Thoracic aorta (tissue), 2 donors: ENCODE data around the gene CEP112. TPM values are rescaled to one million over a fixed set of nuclear protein-coding genes. Genes with fewer than 3 reads are reported as not detected.

ENCODE experiments used
- ATAC-seq: fragments of 150-250 bp; one replicate; pipeline ENCODE4 v1.8.0; 2017; ENCODE audit warnings: low read depth; ENCODE audit not compliant: insufficient number of reproducible peaks, low FRiP score
- DNase-seq: peaks from one replicate; pipeline ENCODE4 v3.0.0-alpha.2; 2020; ENCODE audit warnings: low spot score
- H3K27ac ChIP-seq, 2 donors: fragments of 200-600 bp; sonication (generic); 1 replicate in 1 of 2; 2 replicates in 1 of 2; pipeline ENCODE4 v1.5.1; 2016; ENCODE audit warnings: mild to moderate bottlenecking in 2 of 2, moderate library complexity in 2 of 2
- H3K27me3 ChIP-seq: fragments of 200-600 bp; sonication (generic); replicated peaks from 2 replicates; pipeline ENCODE4 v1.6.0; 2016; ENCODE audit warnings: mild to moderate bottlenecking; ENCODE audit not compliant: insufficient read depth
- H3K36me3 ChIP-seq: fragments of 200-600 bp; sonication (generic); one replicate; pipeline ENCODE4 v1.5.1; 2016
- H3K4me1 ChIP-seq, 2 donors: fragments of 200-600 bp; sonication (generic); 1 replicate in 1 of 2; 2 replicates in 1 of 2; pipeline versions ENCODE4 v1.5.1 to v1.6.0; 2016; ENCODE audit warnings: low read depth in 2 of 2, mild to moderate bottlenecking in 1 of 2; ENCODE audit not compliant: control insufficient read depth in 1 of 2
- H3K4me3 ChIP-seq: fragments of 200-600 bp; sonication (generic); 2 replicates; pipeline ENCODE4 v1.5.1; 2016; ENCODE audit warnings: mild to moderate bottlenecking
- H3K9me3 ChIP-seq: fragments of 200-600 bp; sonication (generic); 2 replicates; pipeline ENCODE4 v1.5.1; 2016
- total RNA-seq, 2 donors: library from RNA; depleted of rRNA; stranded (reverse); fragments of >200 nt; gene quantifications; one replicate each; pipeline versions ENCODE4 v1.1.0 to v1.2.3, GENCODE V29; 2016
- TF ChIP-seq, protein P1 (sequence below): fragments of 200-600 bp; sonication (generic); IDR thresholded peaks from one replicate; pipeline ENCODE4 v1.5.1; 2019; ENCODE audit warnings: antibody characterized with exemption

CEP112 gene
- total RNA-seq, 2 donors from 2014 or later, result 13.4 to 19.0 TPM

DNA sequence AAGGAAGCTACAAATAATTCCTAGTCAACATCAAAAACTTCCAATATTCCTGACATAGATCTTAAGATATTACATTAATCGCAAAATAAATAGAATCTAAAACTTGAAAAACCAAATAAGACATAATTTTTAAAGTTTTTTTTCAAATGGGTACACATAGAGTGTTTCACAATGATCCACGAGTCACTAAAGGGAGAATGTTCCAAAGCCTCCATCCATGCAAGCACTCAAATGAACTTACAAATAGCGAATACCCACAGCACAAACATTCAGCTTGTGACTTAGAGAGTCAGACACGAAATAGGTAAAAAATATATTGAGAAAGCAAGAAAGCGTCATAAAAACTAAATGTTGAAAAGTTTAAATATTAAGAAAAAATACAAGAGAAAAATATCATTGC, 65.7 kb downstream of the CEP112 start:
- no peaks in the 10 kb centered on the region for H3K9me3 ChIP-seq
- DNase-seq (no peak), ATAC-seq (no peak)
- no peak overlapping the region for H3K4me3 ChIP-seq
- no peaks in the 10 kb centered on the region for H3K36me3 ChIP-seq
- H3K27me3 ChIP-seq, result no peaks in the 10 kb centered on the region
- no peak overlapping the region for H3K27ac ChIP-seq
- H3K4me1 ChIP-seq, result no peaks in the 10 kb centered on the region
- TF ChIP-seq, protein P1, sequence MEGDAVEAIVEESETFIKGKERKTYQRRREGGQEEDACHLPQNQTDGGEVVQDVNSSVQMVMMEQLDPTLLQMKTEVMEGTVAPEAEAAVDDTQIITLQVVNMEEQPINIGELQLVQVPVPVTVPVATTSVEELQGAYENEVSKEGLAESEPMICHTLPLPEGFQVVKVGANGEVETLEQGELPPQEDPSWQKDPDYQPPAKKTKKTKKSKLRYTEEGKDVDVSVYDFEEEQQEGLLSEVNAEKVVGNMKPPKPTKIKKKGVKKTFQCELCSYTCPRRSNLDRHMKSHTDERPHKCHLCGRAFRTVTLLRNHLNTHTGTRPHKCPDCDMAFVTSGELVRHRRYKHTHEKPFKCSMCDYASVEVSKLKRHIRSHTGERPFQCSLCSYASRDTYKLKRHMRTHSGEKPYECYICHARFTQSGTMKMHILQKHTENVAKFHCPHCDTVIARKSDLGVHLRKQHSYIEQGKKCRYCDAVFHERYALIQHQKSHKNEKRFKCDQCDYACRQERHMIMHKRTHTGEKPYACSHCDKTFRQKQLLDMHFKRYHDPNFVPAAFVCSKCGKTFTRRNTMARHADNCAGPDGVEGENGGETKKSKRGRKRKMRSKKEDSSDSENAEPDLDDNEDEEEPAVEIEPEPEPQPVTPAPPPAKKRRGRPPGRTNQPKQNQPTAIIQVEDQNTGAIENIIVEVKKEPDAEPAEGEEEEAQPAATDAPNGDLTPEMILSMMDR, result no peak

DNA sequence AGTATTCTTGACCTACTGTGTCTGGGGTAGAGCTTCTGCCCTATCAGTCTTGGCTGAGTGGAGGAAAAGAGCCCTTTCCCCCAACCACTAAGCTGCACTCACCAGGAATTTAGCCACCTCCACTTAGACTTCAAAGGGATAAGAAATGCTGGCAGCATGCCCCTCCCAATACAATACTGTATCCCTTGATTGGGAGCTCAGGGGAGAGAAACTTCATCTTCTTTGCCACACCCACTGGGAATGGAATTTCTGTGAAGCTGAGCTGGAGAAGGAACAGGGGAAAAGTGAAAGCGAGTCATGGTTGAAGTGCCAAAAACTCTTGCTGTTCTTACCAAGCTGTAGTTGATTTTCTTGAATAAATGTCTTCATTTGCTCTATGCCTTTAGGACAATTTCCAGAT, 68.8 kb downstream of the CEP112 start:
- H3K4me3 ChIP-seq, result no peak overlapping the region
- H3K27ac ChIP-seq, result no peak overlapping the region
- H3K9me3 ChIP-seq, result no peaks in the 10 kb centered on the region
- H3K36me3 ChIP-seq, result no peaks in the 10 kb centered on the region
- no peaks in the 10 kb centered on the region for H3K4me1 ChIP-seq
- DNase-seq, result no peak
- TF ChIP-seq, protein P1, result no peak
- no peaks in the 10 kb centered on the region for H3K27me3 ChIP-seq
- no peak for ATAC-seq

DNA sequence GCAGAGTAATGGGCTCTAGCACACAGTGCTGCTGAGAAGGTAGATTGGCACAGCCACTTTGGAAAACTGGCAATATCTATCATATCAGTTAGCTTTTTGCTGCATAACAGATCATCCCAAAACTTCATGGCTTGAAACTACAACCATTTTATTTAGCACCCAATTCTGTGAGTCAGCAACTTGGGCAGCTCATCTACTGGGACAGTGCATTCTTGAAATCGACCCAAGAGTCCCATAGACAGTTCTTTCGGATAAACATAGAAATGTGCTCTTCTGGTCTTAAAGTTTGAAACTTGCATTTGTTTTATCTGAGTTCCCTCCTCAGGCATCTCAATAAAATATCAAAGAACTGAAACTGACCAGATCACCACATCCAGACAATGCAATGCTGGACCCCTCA, 76.7 kb downstream of the CEP112 start:
- Histone ChIP-seq H3K27me3 (no peaks in the 10 kb centered on the region), H3K4me1 (no peaks in the 10 kb centered on the region), H3K36me3 (no peaks in the 10 kb centered on the region), H3K9me3 (no peaks in the 10 kb centered on the region), H3K4me3 (no peak overlapping the region), H3K27ac (no peak overlapping the region)
- DNase-seq (no peak), ATAC-seq (no peak)
- TF ChIP-seq, protein P1, result no peak

DNA sequence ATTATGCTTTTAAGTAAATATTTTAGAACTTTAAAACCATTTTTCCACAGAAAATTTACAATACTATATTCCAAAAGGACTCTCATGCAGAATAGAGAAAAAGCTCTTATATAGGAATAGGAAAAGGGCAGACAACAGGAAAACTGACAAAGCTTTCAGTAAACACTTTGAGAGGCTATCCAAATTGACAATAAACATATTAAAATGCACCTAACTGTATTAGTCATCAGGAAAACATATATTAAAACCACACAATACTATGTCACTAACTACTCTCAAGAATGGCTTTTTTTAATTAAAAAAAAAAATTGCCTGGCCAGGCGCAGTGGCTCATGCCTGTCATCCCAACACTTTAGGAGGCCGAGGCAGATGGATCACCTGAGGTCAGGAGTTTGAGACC, 77.3 kb downstream of the CEP112 start:
- no peak overlapping the region for H3K4me3 ChIP-seq
- DNase-seq, result no peak
- H3K4me1 ChIP-seq, result no peaks in the 10 kb centered on the region

DNA sequence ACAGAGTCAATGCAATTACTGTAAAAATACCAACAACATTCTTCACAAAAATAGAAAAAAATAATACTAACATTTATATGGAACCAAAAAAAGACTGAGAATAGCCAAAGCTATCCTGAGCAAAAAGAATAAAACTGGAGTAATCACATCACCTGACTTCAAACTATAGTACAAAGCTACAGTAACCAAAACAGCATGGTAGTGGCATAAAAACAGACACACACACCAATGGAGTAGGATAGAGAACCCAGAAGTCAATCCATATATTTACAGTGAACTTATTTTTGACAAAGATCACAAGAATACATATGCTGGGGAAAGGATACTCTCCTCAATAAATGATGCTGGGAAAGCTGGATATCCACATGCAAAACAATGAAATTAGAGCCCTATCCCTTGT, 84.2 kb downstream of the CEP112 start:
- Histone ChIP-seq H3K9me3 (peaks cover 7% of the 10 kb centered on the region), H3K36me3 (peaks cover 2% of the 10 kb centered on the region), H3K27me3 (no peaks in the 10 kb centered on the region), H3K4me3 (no peak overlapping the region), H3K27ac (no peak overlapping the region), H3K4me1 (no peaks in the 10 kb centered on the region)
- ATAC-seq (no peak), DNase-seq (no peak)
- TF ChIP-seq, protein P1, result no peak

More for the DNA sequence above, 77.3 kb downstream of the CEP112 start:
- TF ChIP-seq, protein P1, result no peak
- no peaks in the 10 kb centered on the region for H3K27me3 ChIP-seq
- H3K9me3 ChIP-seq, result no peaks in the 10 kb centered on the region
- H3K36me3 ChIP-seq, result no peaks in the 10 kb centered on the region
- no peak overlapping the region for H3K27ac ChIP-seq
- no peak for ATAC-seq
